Lung microvascular endothelial cell (primary cell): ENCODE data around the gene ST7. TPM values are rescaled to one million over a fixed set of nuclear protein-coding genes. Genes with fewer than 3 reads are reported as not detected.
"Not testable (repeated sequence)": the region's sequence is repeated elsewhere in the genome, so short reads cannot be mapped to it uniquely, and the experiment has no call there.

Experiments
- DNase-seq, 2 donors: peaks; one replicate each; pipeline versions ENCODE4 v3.0.0 to v3.0.0-alpha.2; 2010; ENCODE audit warnings: low read depth in 2 of 2
- total RNA-seq: library from RNA; depleted of rRNA; stranded (reverse); fragments of >200 nt; gene quantifications from 2 replicates; pipeline ENCODE4 v1.2.1, GENCODE V29; 2014

The ST7 gene
- total RNA-seq: 11.5 and 13.3 TPM in 2 replicates

GRCh38 chr7:116953372-116953905 is at the start of gene ST7:
Gene ST7 (plus strand): TSS chr7:116953501. CDS start chr7:116953541, 40 bp downstream.
- peak; percentile 70 to 75 for DNase-seq

- DNase-seq: no peak
Observed at GRCh38 chr7:116906391-116906790, 46.9 kb upstream of the ST7 start.

GRCh38 chr7:116910383-116910782 is 42.9 kb upstream of the ST7 start:
- no peak for DNase-seq

GRCh38 chr7:116911801-116912200 is 41.5 kb upstream of the ST7 start:
- DNase-seq: no peak

- DNase-seq: no peak
Observed at GRCh38 chr7:116912269-116912909, 40.9 kb upstream of the ST7 start.

GRCh38 chr7:116918704-116919103 is 34.6 kb upstream of the ST7 start:
- no peak for DNase-seq

GRCh38 chr7:116920359-116920758 is 32.9 kb upstream of the ST7 start:
- no peak for DNase-seq

- no peak for DNase-seq
Observed at GRCh38 chr7:116922545-116922944, 30.8 kb upstream of the ST7 start.

- no peak for DNase-seq
Observed at GRCh38 chr7:116924741-116925140, 28.6 kb upstream of the ST7 start.

GRCh38 chr7:116929021-116929420 is 24.3 kb upstream of the ST7 start:
- no peak for DNase-seq

GRCh38 chr7:116929914-116930913 is 23.1 kb upstream of the ST7 start:
- DNase-seq: peak; percentile 74 to 83

GRCh38 chr7:116932566-116932965 is 20.7 kb upstream of the ST7 start:
- no peak for DNase-seq

- DNase-seq: no peak
Observed at GRCh38 chr7:116933465-116933864, 19.8 kb upstream of the ST7 start.

GRCh38 chr7:116934580-116934979 is 18.7 kb upstream of the ST7 start:
- DNase-seq: no peak

- not testable (repeated sequence) for DNase-seq
Observed at GRCh38 chr7:116936844-116937243, 16.5 kb upstream of the ST7 start.

- DNase-seq: no peak
Observed at GRCh38 chr7:116938678-116939077, 14.6 kb upstream of the ST7 start.

GRCh38 chr7:116940689-116941370 is 12.5 kb upstream of the ST7 start:
- DNase-seq: no peak

GRCh38 chr7:116942504-116942903 is 10.8 kb upstream of the ST7 start:
- no peak for DNase-seq

- DNase-seq: no peak
Observed at GRCh38 chr7:116948934-116949333, 4.4 kb upstream of the ST7 start.

- DNase-seq: no peak
Observed at GRCh38 chr7:116949941-116950801, 3.1 kb upstream of the ST7 start.

GRCh38 chr7:116950889-116951351 is 2.4 kb upstream of the ST7 start:
- no peak for DNase-seq
